ENCODE data around the gene CEP162.
"Not testable (repeated sequence)": the region's sequence is repeated elsewhere in the genome, so short reads cannot be mapped to it uniquely, and the experiment has no call there.

CEP162 gene, protein sequence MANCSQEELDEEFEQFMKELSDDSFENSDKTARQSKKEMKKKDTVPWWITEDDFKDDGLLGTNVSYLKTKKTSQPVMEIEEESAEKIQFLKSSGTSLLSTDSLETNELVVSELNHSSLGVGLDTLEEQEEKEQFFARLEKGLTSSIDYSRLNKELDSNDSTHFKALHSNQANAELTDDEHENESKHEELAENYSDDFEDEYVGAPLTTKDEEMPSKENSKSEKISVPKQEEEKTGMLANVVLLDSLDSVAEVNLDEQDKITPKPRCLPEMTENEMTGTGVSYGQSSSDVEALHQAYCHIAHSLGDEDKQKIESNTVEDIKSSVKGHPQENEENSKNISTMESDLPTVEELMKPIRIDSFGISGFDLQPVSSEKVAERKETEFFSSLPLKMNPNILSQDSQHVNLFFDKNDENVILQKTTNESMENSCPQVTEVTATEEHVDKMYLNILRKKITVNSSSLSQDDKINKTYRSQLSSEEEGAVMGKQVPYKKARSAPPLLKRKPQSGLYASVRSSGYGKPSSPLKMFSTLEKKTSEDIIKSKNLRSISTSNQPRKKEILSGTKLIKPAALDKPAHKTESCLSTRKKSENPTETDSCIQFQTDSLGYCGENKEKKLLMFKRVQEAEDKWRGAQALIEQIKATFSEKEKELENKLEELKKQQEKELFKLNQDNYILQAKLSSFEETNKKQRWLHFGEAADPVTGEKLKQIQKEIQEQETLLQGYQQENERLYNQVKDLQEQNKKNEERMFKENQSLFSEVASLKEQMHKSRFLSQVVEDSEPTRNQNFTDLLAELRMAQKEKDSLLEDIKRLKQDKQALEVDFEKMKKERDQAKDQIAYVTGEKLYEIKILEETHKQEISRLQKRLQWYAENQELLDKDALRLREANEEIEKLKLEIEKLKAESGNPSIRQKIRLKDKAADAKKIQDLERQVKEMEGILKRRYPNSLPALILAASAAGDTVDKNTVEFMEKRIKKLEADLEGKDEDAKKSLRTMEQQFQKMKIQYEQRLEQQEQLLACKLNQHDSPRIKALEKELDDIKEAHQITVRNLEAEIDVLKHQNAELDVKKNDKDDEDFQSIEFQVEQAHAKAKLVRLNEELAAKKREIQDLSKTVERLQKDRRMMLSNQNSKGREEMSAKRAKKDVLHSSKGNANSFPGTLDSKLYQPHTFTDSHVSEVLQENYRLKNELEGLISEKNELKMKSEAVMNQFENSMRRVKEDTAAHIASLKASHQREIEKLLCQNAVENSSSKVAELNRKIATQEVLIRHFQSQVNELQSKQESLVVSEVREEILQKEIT (N-terminal part only)

DNA sequence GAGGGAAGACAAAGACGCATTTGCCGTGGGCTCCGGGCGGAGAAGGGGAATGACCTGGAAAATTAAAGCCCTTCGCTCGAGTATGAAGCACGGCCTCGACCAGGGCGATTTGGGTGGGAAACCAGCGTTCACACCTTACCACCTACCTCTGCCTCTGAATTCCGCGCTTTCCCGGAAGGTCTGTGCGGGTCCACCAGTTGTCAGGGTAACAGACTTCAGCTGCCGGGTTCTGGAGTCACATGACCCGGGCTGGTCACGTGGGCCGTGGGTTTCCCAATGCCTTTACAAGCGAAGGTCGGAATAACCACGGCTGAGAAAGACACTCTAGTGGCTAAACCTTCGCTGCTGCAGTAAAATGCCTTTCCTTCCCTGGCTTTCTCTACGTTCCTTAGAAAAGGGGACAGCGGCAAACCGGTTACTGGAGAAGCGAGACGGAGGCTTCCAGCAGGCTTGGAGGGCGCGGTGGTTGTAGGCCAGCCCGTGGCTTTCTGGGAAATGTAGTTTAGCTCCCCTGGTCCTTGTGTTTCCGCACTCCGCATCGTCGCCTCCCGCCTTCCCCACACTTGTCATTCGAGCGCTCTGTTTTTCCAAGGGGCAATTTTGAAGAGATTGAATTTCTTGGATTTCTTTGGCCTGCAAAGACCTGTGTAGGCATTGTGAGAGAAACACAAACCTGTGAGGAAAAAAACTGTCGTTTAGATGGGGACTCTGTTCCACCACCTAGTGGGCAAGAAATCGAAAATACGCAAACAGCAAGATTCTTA is at the start of gene CEP162:
TSS of gene CEP162 (minus strand) at position 210 of the 764 bp plus-strand sequence. CDS start 1,250 bp downstream, outside the sequence.
- peak; percentile 95 for DNase-seq

DNA sequence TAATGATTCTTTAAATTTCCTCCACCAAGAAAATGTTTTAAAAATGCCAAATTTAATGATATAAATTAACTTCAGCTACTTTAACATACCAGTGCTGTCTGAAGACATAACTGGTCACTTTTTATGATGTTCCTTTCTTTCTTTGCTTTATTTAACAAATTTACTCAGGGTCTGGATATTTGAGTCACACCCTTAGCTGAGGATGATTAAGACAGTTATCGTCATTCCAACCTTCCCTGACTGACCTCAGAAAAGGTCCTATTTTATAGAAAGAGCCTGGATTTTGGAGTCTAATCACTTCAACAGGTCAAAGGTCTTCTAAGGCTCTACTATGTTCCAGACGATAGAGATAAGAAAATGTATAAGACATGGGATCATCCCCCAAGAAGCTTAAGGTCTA is 47.4 kb upstream of the CEP162 start:
- DNase-seq: no peak

DNA sequence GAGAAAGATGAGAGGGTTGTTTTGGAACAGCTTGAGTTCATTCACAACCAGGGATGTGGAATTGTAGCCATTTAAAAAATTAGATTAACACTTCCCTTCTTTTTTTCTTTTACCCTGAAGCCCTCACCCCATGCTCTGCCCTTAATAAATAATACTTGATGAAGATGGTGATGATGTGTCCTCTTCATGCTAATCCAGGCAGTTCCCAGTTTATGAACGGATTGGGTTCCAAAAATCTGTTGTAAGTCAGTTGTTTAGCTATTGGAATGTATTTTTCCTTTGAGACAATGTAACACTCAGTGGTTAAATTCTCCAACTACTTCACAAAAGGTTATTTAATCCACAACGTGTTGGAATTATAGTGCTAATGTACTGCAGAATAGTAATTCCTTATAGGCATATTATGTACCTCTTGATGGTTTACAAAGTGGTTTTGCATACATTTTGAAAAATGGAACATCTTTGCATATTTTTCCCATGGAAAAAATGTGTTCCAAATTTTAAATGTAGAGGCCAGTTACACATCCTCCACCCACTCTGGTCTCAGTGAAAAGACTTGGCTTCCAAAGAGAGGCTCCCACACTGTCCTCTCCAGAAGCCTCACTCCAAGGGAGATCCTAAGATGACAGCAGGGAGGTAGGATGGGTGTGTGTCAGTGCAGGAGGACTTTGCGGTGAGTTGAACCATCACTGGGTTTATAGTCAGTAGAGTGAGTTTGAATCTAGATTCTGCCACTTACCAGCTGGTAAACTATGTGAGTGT is 45.8 kb upstream of the CEP162 start:
- DNase-seq: no peak

DNA sequence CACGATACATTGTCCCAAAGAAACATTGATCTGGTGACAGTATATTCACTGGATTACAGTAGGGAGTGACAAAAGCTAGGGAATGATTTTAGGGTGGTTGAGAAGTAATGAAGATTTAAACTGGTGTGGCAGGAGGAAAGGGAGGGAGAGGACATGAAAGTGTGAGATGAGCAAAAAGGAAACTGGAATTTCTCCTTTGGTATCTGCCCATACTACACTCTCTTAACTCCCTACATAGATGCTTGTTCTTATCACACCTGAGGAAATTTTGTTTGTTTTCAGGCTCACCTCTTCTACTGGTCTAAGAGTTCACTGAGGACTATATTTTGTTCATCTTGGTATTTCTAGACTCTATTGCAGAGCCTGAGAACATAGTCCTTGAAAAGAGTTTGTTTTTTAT is 44.9 kb upstream of the CEP162 start:
- DNase-seq: no peak

DNA sequence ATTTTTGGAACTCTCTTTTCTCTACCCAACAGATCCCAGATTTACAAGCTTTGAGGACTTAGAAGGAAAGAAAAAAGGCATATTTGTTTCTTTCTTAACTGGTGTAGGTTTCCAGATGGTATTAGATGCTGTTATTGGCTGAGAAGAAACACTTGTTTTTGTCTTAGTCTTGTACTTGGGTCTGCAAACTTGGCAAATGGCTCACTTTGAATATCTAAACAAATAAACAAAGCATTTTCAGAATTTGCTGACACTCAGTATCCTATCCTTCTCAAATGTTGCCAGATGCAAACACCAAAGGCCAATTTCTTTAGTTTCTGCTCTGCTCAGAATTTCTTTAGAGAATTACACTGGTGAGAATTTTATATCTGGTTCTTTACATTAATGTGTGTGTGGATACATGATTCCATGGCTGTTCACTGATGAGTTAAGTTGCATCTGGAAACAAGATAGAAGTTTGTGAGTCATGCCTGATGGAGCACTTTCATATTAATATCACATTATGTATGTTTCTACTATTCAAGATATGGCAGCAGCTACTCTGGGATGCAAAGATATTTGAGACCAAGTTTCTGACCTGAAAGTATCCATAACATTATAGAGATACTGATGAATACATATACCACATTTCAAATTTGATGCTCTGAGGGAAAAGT is 43.7 kb upstream of the CEP162 start:
- no peak for DNase-seq

DNA sequence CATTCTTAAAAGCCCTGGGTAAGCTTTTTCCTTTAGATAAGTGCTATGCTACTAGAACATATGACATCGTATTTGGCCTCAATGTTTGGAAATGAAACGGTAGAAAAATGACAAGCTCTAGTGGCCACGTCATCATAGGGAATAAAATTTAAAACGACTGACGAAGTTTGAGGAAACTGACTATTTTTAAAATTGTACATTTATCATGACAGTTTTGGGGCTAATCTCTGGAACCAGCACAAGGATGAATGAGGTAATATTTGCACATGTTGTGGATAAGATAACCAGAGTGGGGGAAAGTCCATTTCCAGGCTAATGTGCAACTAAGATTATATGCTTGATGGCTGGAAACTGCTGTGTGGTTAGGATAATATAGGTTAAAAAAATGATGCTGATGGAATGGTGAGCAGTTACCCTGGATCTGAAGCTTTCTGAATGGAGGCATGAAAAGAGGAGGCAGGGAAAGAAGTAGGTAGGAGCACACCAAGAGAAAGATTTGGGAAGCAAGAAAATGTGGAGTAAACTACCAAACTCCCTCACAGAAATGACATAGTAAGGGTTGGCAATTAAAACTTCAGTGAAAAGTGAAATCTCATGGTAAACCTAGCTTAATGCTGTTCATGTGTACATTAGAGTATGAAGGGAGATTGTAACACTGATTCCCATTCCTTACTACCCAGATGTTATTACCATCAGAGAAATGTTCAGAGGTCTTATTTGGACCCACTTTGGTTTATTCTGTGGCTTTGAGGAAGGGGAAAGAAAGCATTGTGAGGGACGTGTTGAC is 42.7 kb upstream of the CEP162 start:
- DNase-seq: peak; percentile 81

DNA sequence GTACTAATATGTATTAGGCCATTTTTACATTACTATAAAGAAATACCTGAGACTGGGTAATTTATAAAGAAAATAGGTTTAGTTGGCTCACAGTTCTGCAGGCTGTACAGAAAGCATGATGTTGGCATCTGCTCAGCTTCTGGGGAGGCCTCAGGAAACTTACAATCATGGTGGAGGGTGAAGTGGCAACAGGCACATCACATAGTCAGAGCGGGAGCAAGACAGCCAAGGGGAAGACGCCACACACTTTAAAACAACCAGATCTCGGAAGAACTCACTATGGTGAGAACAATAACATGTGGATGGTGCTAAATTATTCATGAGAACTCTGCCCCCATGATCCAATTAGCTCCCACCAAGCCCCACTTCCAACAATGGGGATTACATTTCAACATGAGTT is 41.3 kb upstream of the CEP162 start:
- no peak for DNase-seq

DNA sequence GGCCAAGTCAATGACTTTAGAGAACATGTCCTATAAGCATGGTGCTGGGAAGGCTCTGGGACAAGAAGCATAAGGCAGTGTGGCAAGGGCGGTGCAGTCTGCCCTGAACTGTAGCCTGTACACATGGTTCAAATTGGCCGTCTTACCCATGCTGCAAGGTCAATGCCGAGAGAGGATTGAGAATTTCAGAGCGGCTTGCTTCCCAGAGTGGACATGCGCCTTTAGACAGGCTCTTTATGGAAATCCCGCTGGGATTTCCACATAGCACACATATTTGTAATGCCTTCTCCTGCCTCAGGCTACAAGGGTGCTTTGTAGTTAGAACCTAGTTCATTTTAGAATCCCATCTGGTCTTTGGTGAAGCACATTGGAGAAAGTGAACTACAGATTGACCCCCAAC is 36.1 kb upstream of the CEP162 start:
- DNase-seq: no peak

DNA sequence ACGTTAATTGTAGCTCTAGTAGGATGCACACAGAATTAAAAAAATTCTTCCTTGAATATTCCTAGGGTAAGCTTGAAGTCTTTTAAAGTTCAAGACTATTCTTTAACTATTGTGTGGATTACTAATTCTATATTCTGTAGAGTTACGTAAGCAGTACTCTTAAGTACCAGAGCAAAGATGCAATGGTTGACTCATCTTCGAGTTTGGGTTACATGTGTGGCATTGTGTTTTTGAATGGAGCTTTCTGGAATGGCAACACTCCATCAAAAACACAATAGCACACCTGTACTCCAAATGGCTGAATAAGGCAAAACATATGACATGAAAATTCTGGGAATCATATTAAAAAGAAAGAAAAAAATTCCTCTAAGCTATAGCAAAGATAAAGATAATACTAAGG is 33.5 kb upstream of the CEP162 start:
- no peak for DNase-seq

DNA sequence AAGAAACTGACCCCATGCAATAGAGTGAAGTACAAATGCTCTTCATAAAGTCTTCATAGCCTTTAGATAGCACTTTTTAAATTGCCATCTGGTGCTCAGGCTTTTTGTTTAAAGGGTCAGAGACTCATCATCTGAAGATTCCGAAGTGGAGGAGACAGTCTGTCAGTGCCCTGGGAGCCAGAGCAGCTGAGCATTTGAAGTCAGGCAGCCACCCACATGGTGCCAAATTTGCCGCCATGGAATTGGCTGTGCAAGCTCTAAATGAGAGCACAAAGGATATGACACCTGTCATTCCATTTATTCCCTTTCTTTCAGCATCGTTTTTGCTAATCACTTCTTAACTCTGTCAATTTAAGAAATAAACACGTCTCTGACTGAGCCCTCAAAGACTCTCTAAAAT is 32.8 kb upstream of the CEP162 start:
- DNase-seq: no peak

DNA sequence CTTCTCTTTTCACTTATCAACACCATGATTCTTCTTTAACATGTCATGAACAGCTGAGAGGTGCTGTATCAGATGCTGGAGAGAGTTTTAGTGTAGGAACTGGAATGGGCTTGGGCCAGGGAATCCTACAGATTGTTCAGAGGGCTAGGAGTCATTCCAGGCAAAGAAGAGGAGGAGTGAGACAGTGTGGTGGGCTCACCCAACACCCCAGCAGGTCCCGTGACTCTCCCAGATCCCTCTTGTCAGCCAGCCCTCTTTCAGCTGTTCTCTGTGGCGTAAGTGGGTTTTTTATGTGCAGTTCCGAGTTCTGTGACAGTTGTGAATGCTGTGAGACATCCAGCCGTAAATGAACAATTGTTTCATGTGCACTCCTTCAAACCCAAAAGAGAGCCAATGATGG is 31.4 kb upstream of the CEP162 start:
- no peak for DNase-seq

DNA sequence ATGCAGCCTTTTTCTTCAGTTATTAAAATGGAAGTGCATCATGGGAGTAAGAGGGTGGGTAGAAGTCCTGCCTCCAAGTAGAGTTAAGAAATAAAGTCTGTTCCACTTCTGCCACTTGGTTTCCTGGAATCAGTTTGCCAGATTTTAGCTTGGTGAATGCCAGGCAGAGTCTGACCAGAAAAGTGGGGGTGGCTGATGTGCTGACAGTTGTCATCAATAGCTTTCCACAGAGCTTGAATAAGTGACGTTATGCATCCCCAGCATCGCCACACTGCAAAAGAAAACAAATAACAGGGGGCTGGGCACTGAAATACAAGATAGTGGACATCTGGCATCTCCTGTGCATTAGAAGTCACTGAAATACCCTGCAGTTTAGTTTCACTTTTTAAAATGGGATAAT is 30.8 kb upstream of the CEP162 start:
- no peak for DNase-seq

DNA sequence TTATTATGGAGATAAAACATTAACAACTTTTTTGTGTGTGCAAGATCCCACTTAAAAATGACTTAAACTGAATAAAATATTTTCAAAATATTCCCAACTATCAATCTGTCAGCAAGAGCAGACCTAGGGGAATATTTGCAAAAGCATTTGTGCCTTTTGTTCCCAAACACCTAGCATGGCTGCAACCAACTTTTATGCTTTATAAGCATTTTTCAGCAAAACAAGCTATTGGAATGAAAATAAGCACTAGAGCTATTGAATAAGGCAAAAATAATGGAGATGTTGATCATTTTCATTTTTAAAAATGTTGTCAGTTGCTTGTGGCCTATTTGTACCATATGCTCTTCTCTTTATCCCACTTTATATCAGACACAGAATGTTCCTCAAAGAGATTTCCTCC is 28.2 kb upstream of the CEP162 start:
- no peak for DNase-seq

DNA sequence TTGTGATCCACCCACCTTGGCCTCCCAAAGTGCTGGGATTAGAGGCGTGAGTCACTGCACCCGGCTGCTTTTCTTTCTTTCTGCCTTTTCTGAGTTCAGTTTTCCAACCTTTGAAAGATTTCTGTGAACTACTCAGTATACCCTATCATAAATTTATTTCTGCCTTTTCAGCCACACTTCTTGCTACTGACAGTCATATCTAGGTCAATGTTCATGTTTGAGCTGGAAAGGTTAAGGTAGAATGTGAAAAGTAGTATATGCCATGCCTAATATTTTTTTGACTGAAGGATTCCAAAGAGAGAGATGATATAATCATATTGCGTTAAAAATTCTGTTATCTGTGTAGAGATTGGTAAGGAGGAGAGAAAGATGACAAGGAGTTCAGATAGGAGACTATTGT is 25.9 kb upstream of the CEP162 start:
- DNase-seq: no peak

DNA sequence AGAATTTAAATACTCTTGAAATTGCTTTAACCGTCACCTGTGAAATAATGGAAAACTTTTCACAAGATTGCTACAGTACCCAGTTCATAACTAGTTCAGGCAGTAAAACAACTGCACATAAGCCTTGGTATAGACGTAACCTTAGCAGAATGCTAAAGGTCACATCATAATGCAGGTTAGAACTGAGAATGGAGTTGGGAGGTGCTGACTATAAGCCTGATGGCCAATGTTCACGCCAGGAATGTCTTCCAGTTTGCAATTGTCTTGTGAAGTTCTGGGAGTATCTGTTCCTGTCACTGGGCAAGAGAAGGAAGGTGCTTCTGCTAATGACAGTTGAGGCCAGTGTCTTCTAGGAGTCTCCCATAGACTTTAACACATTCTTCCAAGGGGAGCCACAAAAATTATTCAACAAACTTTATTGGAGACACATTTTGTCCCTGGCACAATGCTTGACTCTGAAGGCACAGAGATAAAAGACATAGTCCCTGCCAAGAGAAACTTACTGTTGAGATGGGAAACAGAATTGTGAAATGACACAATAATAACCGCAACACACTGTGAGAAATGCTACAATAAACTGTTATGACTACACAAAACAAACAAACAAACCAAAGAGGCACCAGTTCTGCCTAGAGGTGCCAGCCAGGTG is 24.6 kb upstream of the CEP162 start:
- no peak for DNase-seq

DNA sequence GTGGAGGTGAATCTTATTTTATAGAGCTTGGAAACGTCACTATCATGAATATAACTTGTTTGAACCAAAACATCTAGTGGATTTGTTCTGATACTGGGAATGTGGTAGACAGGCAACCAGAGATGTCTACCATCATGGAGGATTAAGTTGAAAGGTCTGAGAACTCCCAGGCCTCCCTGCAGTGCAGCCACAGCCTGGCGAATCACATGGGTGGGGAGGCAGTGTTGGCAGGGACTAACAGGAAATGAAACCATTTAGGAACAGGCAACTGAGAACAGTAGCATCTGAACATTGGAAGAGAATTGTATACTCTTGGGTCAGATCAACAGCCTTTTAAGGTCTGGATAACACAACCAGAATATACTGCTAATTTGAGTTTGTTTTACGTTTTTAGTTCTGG is 22.3 kb upstream of the CEP162 start:
- DNase-seq: no peak

DNA sequence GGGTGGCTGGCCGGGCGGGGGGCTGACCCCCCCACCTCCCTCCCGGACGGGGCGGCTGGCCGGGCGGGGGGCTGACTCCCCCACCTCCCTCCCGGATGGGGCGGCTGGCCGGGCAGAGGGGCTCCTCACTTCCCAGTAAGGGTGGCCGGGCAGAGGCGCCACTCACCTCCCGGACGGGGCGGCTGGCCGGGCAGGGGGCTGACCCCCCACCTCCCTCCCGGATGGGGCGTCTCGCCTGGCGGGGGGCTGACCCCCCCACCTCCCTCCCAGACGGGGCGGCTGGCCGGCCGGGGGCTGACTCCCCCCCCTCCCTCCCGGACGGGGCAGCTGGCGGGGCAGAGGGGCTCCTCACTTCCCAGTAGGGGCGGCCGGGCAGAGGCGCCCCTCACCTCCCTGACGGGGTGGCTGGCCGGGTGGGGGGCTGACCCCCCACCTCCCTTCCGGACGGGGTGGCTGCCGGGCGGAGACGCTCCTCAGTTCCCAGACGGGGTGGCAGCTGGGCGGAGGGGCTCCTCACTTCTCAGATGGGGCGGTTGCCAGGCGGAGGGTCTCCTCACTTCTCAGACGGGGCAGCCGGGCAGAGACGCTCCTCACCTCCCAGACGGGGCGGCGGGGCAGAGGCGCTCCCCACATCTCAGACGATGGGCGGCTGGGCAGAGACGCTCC is 17.1 kb upstream of the CEP162 start:
- DNase-seq: not testable (repeated sequence)

DNA sequence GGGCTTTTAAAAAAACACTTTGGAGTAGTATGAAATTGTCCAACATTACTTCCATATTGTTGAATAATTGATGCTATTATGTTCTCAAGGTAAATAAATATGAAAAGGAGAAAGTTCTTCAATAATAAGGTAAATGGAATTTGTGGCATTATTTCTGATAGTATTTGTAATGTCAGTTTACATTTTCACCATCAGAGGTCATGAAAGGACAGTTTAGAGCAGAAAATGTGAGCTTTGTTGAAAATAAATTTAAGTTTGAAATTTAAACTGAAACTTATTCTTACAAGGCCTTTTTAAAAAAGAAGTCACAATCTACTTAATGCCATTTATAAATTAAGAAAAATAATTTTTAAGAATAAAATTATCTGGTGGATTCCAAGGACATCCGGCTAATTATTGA is 15.8 kb upstream of the CEP162 start:
- no peak for DNase-seq

DNA sequence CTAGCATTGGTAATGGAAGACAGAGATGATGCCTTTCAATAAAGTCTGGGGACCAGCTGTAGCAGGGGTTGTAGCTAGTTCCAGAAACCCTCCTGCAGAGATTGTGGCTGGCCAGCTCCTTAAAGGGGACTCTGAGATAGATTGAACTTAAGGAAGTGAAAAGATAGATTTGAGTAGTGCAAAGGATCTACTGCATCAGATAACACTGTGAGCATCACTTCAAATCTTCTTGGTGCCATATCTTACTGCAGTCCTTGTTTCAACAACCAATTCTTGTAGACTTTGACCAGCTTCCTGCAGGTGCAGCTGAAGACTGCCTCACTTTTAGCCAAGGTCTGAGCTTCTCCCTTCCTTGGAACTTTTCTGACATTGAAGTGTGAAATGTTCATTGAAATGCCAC is 14.8 kb upstream of the CEP162 start:
- DNase-seq: no peak
